ENCODE data around the gene NRG2. TPM values are rescaled to one million over a fixed set of nuclear protein-coding genes. Genes with fewer than 3 reads are reported as not detected.

The NRG2 gene
- 10 to 100 TPM in 5 of 7 donors, 1 to 10 TPM in 2; 6.4 to 32.6 (median 25.5) TPM for total RNA-seq
- polyA plus RNA-seq, result 10 to 100 TPM in 1 of 2 donors, 1 to 10 TPM in 1; 2.6 to 10.1 TPM
- long read RNA-seq, donor 1, partial matches to known transcripts, result 26 of 37 reads
- long read RNA-seq, donor 1, other reads (novel, unspliced or antisense), result 11 of 37 reads
- long read RNA-seq, donor 2, partial matches to known transcripts, result 0 of 1 reads
- long read RNA-seq, donor 2, other reads (novel, unspliced or antisense), result 0 of 1 reads
- long read RNA-seq, donor 3, transcript NRG2-203 (10 exons, 1,944 nt), result major isoform, 27 of 56 reads
- long read RNA-seq, donor 3, transcript NRG2-205 (10 exons, 3,020 nt), result minor isoform, 12 of 56 reads
- long read RNA-seq, donor 3, partial matches to known transcripts, result 4 of 56 reads
- long read RNA-seq, donor 3, other reads (novel, unspliced or antisense), result 13 of 56 reads

DNA sequence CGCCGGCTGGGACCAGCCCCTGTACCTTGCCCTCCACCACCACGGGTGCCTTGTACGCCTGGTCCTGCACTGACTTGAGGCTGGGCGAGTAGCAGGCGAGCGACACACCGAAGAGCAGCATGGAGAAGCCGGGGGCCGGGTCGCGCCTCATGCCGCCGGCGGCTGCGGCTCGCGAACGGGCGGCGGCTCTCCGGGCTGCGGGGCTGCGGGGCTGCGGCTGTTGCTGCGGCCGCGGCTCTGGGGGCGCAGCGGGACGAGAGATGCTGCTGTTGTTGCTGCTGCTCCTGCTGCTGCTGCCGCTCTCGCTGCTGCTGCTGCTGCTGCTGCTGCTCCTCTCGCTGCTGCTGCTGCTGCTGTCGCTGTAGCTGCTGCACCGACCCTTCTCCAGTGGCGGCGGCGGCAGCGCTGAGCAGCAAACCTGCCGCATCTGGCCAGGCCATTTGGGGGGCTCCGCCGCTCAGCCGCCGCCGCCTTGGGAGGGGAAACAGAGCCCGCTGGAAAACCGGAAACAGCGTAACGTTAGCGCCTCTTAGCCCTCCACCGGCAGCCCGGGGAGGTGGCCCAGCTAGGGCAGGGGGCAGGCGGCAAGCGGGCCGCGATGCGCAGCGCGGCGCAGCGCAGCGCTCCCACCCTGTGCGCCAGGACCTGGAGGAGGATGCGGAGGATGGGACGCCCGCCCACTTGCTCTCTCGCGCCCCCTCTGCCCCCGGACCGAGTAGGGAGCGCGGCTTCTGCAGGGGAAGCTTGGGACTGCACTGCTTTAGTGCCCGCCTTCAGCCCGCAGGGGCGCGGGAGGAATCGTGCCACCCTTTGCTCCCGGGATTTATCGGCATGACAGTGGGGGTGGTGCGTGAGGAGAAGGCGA, at the start of gene NRG2:
NRG2 (minus strand) TSS at position 657 of the 865 bp plus-strand sequence.
- no peaks in the 10 kb centered on the region for H3K36me3 ChIP-seq
- TF ChIP-seq EP300 (IDR thresholded peaks at IDR 0.05), result no peak
- TF ChIP-seq, protein P1, sequence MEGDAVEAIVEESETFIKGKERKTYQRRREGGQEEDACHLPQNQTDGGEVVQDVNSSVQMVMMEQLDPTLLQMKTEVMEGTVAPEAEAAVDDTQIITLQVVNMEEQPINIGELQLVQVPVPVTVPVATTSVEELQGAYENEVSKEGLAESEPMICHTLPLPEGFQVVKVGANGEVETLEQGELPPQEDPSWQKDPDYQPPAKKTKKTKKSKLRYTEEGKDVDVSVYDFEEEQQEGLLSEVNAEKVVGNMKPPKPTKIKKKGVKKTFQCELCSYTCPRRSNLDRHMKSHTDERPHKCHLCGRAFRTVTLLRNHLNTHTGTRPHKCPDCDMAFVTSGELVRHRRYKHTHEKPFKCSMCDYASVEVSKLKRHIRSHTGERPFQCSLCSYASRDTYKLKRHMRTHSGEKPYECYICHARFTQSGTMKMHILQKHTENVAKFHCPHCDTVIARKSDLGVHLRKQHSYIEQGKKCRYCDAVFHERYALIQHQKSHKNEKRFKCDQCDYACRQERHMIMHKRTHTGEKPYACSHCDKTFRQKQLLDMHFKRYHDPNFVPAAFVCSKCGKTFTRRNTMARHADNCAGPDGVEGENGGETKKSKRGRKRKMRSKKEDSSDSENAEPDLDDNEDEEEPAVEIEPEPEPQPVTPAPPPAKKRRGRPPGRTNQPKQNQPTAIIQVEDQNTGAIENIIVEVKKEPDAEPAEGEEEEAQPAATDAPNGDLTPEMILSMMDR (IDR thresholded peaks at IDR 0.05), result peak; percentile 35 to 62 (median 58)
- 0 to 1% (median 1%) methylated on average over 45 to 82 of the region's 82 CpGs for whole genome bisulfite sequencing, 3 donors
- H3K4me3 ChIP-seq, result peak within 1 kb of the TSS; percentile 48
- no peaks in the 10 kb centered on the region for H3K27me3 ChIP-seq
- intact Hi-C loops (cut with DNase I), result no loop called here
- peak; percentile 69 to 86 (median 84) for DNase-seq
- no peaks in the 10 kb centered on the region for H3K9me3 ChIP-seq
- H3K27ac ChIP-seq, result peak within 1 kb of the TSS; percentile 49 to 75
- H3K4me1 ChIP-seq (ENCODE audit: insufficient read depth), result peaks cover 4% of the 10 kb centered on the region

DNA sequence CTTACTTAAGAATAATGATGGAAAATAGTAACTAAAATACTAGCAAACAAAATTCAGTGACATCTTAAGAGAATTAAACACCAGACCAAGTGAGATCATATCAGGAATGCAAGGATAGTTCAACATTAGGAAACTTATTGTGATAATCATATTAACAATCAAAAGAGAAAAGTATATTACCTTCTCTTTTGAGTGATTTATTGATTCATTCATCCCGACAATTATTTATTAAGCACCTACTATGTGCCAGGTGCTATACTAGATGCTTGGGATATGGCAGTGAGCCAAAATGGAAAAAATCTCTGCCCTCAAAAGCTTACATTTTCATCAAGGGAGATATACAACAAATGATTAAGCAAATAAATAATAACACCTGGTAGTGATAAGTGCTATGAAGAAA, 47.2 kb upstream of the NRG2 start:
- TF ChIP-seq POLR2A (IDR thresholded peaks at IDR 0.05) (no peak), EP300 (IDR thresholded peaks at IDR 0.05) (no peak)
- TF ChIP-seq, protein P1 (IDR thresholded peaks at IDR 0.05), result no peak
- no peak for DNase-seq
- Histone ChIP-seq H3K36me3 (no peaks in the 10 kb centered on the region), H3K4me3 (no peak overlapping the region), H3K27ac (no peak overlapping the region), H3K27me3 (no peaks in the 10 kb centered on the region), H3K9me3 (no peaks in the 10 kb centered on the region), H3K4me1 (ENCODE audit: insufficient read depth) (no peaks in the 10 kb centered on the region)
- intact Hi-C loops (cut with DNase I), result no loop called here
- WGBS, 3 donors, result 77 to 89% (median 79%) methylated on average over 1 of the region's 1 CpG

DNA sequence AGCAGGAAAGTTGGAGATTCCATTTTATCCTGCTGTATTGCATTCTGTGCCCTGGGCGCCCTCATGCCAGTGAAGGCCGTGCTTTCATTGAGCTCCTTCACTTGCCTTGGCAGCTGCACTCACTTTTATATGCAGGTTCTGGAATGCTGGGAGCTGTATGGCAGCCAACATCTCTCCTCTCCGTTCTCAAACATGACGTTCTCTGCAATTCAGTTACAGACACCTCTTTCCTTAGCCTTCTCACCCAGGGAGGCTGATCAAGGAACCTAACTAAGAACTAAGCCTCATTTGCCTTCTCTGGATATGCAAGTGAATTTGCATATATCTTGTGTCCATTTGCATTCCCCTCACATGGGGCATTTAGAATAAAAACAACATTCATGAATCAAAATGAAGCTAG, 41.4 kb upstream of the NRG2 start:
- H3K4me1 ChIP-seq (ENCODE audit: insufficient read depth), result no peaks in the 10 kb centered on the region
- no peak overlapping the region for H3K4me3 ChIP-seq
- intact Hi-C loops (cut with DNase I), result loop anchor here in 1 of 4 donors (5.0 kb wide), 1 partner anchor 68 kb away; no protein-coding TSS in a partner anchor
- WGBS, 3 donors, result 19 to 29% (median 24%) methylated on average over 4 of the region's 4 CpGs
- H3K27ac ChIP-seq, result no peak overlapping the region
- H3K9me3 ChIP-seq, result no peaks in the 10 kb centered on the region
- TF ChIP-seq, protein P1 (IDR thresholded peaks at IDR 0.05), result no peak
- TF ChIP-seq POLR2A (IDR thresholded peaks at IDR 0.05) (no peak), EP300 (IDR thresholded peaks at IDR 0.05) (no peak)
- H3K36me3 ChIP-seq, result no peaks in the 10 kb centered on the region
- no peak for DNase-seq
- H3K27me3 ChIP-seq, result no peaks in the 10 kb centered on the region

DNA sequence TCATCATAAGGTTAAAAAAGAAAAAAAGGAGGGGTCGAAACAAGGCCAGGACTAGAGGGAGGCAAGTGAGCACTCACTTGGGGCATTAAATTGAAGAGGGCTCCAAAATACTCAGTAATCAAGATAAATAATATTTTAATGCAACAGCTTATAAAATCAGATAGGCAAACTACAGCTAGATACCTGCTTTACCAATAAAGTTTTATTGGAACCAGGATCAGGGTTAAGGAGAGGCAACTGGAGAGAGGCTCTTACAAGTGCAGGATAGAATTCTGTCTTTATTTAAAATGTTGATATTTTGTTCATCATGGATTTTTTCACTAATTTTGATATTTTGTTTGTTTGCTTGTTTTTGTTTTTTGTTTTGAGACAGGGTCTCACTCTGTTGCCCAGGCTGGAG, 40.6 kb upstream of the NRG2 start:
- Histone ChIP-seq H3K27me3 (no peaks in the 10 kb centered on the region), H3K4me3 (no peak overlapping the region), H3K36me3 (no peaks in the 10 kb centered on the region), H3K9me3 (no peaks in the 10 kb centered on the region), H3K4me1 (ENCODE audit: insufficient read depth) (no peaks in the 10 kb centered on the region), H3K27ac (no peak overlapping the region)
- intact Hi-C loops (cut with DNase I), result loop anchor here in 1 of 4 donors (5.0 kb wide), 1 partner anchor 69 kb away; no protein-coding TSS in a partner anchor
- DNase-seq, result no peak
- TF ChIP-seq, protein P1 (IDR thresholded peaks at IDR 0.05), result no peak
- TF ChIP-seq POLR2A (IDR thresholded peaks at IDR 0.05) (no peak), EP300 (IDR thresholded peaks at IDR 0.05) (no peak)
- WGBS, 3 donors, result 82 to 95% (median 91%) methylated on average over 1 of the region's 1 CpG

Measured in ovary (tissue), 10 donors.